HG03159 (cell line): ENCODE data around the gene WAC.

Source experiments
- ATAC-seq: cut with Tn5 transposase; IDR thresholded peaks from one replicate; pipeline ENCODE4 v1.9.1; 2021; ENCODE audit warnings: mild to moderate bottlenecking, moderate library complexity; ENCODE audit not compliant: unreplicated experiment

The WAC gene

DNA sequence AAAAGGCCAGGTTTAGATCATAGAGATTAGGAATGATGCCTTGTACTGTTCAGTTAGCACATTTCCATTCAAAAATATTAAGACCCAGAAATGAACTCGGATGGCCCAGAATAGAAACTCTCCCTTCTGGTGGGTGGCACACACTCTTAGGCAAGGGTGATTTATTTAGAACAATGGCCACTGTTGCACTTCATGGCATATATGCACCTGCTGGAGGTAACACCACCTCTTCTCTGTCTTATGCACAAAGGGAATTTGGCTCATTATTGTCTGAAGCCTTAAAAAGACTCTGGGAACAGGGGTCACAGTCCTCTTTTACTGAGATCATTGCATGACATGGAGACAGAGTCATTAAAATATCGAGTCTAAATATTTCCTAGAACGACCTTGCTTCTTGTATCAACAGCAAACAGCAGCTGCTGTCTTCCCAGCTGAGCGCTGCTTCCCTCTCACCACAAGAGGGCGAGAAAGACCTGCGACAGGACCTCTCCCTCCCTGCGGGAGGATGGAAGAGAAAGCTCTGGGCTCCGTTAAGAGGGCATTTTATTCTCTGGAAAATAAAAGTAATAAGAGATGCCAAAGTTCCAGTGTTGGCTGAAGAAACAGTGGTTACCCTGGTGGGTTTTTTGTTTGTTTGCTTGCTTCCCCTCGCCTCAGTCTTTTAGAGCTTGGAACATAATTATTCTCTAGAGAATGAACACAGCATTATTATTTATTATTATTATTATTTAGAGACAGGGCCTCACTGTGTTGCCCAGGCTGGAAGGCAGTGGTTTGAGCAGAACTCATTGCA is 130.9 kb downstream of the WAC start:
- peak; percentile 86 for ATAC-seq

DNA sequence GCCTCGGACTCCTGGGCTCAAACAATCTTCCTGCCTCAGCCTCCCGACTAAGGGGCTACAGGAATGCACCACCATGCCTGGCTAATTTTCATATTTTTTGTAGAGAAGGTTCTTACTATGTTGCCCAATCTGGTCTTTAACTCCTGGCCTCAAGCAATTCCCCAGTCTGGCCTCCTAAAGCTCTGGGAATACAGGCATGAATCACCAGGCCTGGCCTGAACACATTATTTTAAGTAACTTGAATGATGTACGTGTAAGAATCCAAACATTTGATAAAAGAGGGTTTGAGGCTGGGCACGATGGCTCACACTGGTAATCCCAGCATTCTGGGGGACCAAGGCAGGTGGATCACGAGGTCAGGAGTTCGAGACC is 131.4 kb downstream of the WAC start:
- ATAC-seq, result no peak

DNA sequence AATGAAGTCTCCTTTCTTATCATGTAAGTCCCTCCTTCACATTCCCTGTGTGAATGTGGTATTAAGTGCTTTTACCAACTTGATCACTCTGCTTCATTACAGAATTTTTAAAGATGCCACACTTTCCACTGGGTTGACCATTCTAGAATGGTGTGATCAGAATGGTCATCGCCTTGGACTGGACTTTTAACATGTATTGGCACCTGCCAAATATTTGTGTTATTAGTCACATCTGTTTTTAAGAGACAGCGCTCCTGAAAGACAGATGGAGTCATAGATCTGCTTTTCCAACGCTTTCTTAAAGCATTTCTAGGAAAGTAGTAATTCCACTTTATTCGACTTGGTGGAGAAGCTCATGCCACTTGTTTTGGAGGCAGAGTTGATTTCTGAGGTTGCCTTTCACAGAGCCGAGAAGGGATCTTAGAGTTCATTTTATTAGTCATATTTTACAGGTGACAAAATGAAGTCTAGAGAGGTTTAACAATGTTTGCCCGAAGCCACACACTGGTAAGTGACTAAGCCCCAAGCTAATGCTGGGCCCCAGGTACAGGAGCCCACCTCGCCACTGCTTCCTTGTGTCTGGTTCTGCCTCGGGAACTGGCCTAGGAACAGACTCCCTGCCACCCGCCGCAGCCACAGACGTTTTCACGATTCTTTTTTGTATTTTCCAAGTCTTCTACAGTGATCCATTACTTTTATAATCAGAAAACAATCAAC is 134.0 kb downstream of the WAC start:
- no peak for ATAC-seq

DNA sequence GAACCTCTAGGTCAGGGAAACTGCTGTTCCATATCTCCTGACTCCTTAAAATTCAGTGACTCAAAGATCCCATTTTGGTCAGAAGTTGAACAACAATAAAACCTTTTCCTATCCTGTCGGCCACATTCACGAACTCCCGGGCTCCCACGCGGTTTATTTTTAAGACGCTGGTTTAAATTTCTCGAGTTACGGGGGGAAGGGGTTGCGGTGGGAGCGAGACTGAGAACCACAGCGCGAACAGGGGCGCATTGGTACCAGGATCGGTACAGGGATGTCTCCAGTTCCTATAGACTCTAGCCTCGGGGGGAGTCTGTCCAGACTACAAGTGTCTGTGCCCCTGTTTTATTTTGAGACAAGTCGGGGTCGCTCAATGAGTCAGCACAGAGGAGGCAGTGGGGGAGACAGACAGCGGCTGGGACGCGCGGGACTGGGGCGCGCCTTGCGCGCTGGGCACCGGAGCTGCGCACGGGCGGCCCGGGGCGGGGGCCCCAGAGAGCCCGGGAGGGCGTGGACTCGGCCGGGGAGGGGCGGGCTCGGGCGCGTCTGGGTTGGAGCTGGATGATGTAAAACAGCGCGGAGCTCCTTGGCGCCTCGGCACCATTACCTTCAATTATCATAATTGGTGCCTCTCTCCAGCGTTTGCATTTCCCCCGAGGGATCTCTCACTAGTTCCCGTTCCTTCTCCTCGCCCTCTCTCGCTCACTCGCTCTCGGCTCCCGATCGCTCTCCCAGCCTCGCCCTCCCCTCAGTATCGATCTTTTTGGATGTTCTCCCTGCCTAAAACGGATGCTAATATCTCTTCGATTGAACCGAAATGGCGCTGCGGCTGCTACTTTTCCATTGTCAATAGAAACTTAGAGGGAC is 135.7 kb downstream of the WAC start:
- ATAC-seq, result no peak

DNA sequence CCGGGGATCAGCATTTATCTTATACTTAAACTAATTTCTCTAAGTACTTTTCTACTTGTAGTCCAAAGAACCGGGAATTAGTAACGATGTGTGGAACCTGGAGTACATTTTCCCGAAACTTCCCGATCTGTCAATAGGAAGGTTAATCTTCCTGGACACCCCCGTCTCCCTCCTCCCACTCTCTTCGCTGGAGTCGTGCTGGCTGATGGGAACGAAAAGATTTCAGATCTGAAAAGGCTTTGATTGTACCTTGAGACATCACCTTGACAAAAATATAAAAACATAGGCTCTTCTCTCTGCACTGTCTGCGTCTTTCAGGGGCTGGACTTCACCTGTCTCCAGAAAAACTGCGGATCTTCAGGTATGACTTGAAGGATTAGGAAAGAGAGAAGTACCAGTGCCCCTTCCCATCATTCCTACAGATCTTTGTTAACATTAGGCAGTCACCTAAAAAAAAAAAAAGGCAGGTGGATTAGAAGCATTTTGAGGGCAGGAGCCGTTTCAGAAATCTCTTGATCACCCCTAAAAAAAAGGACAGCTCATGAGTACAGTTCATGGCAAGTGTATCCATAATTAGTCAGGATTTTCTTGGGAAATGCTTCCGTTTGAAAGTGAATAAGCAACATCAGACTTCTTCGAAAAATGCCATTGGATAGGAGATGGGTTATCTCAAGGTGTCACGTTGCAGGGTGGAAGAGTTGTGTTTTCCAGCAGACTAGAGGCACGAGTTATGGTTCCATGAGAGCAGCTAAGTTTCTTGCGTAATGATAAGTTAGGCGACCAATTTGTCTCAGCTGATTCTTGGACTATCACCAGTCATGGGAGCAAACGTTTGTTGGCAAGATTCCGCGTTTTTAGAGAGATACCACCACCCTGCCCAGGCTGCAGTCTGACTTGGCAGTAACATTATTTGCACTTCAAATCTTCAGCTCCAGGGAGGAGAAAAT is 136.6 kb downstream of the WAC start:
- ATAC-seq, result no peak
